GM21367 (cell line): ENCODE results near the gene TUBB1.
"Not testable (repeated sequence)": the region's sequence is repeated elsewhere in the genome, so short reads cannot be mapped to it uniquely, and the experiment has no call there.

ENCODE experiments used
- ATAC-seq: cut with Tn5 transposase; IDR thresholded peaks from one replicate; pipeline ENCODE4 v1.9.1; 2021; ENCODE audit not compliant: unreplicated experiment

TUBB1 gene

GRCh38 chr20:59019217-59019616 is at the start of gene TUBB1:
Gene TUBB1 (plus strand): TSS chr20:59019429. CDS start chr20:59019523, 94 bp downstream.
- no peak for ATAC-seq

GRCh38 chr20:58969439-58969838 is 49.8 kb upstream of the TUBB1 start:
- ATAC-seq = no peak

- no peak for ATAC-seq
Measured at GRCh38 chr20:58970146-58970545, 49.1 kb upstream of the TUBB1 start.

GRCh38 chr20:58971429-58971828 is 47.8 kb upstream of the TUBB1 start:
- no peak for ATAC-seq

GRCh38 chr20:58973179-58973578 is 46.0 kb upstream of the TUBB1 start:
- no peak for ATAC-seq

- ATAC-seq = no peak
Measured at GRCh38 chr20:58973866-58974265, 45.4 kb upstream of the TUBB1 start.

- no peak for ATAC-seq
Measured at GRCh38 chr20:58975353-58975752, 43.9 kb upstream of the TUBB1 start.

GRCh38 chr20:58976061-58976730 is 43.0 kb upstream of the TUBB1 start:
- no peak for ATAC-seq

- ATAC-seq = no peak
Measured at GRCh38 chr20:58978351-58979190, 40.7 kb upstream of the TUBB1 start.

- peak; percentile 67 for ATAC-seq
Measured at GRCh38 chr20:58980711-58981627, 38.3 kb upstream of the TUBB1 start, which contains the start of gene NELFCD. Gene NELFCD (plus strand): TSS chr20:58981256. CDS start chr20:58981310, 54 bp downstream.

- ATAC-seq = no peak
Measured at GRCh38 chr20:58981628-58982364, 37.4 kb upstream of the TUBB1 start.

GRCh38 chr20:58982406-58983114 is 36.7 kb upstream of the TUBB1 start:
- ATAC-seq = no peak

GRCh38 chr20:58983115-58983468 is 36.1 kb upstream of the TUBB1 start:
- ATAC-seq = not testable (repeated sequence)

GRCh38 chr20:58984691-58985090 is 34.5 kb upstream of the TUBB1 start:
- ATAC-seq = no peak

GRCh38 chr20:58985656-58986055 is 33.6 kb upstream of the TUBB1 start:
- no peak for ATAC-seq

GRCh38 chr20:58986286-58986967 is 32.8 kb upstream of the TUBB1 start:
- no peak for ATAC-seq

GRCh38 chr20:58986968-58987517 is 32.2 kb upstream of the TUBB1 start:
- ATAC-seq = no peak

GRCh38 chr20:58987790-58988564 is 31.3 kb upstream of the TUBB1 start:
- ATAC-seq = no peak
